IMR-90 (cell line): Measurements from ENCODE around the gene DSC3. TPM values are rescaled to one million over a fixed set of nuclear protein-coding genes. Genes with fewer than 3 reads are reported as not detected.
A peak's percentile ranks its signal among the peaks of the same experiment; 100 is the strongest.
"Not testable (repeated sequence)": the region's sequence is repeated elsewhere in the genome, so short reads cannot be mapped to it uniquely, and the experiment has no call there.

ENCODE experiments used
- ATAC-seq: fragments of 200-7000 bp; cut with Tn5 transposase; 2 replicates; pipeline ENCODE4 v1.9.1; 2020; ENCODE audit warnings: low read depth, mild to moderate bottlenecking, moderate library complexity
- BruUV-seq: library from RNA; stranded (reverse); fragments of 400-500 nt; replicated peaks from 2 replicates; lab custom pipeline; 2021; lab: Mats Ljungman, UMichigan
- CTCF ChIA-PET: fragments of 300-600 bp; formaldehyde crosslinking; extraction: SDS; loops from one replicate; lab custom pipeline; 2021; ENCODE audit warnings: antibody characterized with exemption; lab: Yijun Ruan, JAX
- POLR2A ChIA-PET: fragments of 300-600 bp; sonication (Branson Sonifier 250); formaldehyde crosslinking; loops from one replicate; lab custom pipeline; 2022; ENCODE audit warnings: antibody characterized with exemption; ENCODE audit not compliant: unreplicated experiment; lab: Charles Lee
- DNase-seq: peaks from one replicate; pipeline ENCODE4 v3.0.0; 2013
- H2AFZ ChIP-seq: replicated peaks from 2 replicates; pipeline ENCODE3; 2013; ENCODE audit warnings: low read length, mild to moderate bottlenecking; ENCODE audit not compliant: poor library complexity
- H2AK5ac ChIP-seq: 2 replicates; pipeline ENCODE4 v1.6.1; 2013; ENCODE audit warnings: low read depth, low read length, inconsistent platforms
- H2AK9ac ChIP-seq: replicated peaks from 2 replicates; pipeline ENCODE3; 2013; ENCODE audit warnings: mild to moderate bottlenecking, low read depth, low read length, moderate library complexity; ENCODE audit not compliant: poor library complexity
- H2BK120ac ChIP-seq: 2 replicates; pipeline ENCODE4 v1.6.1; 2013; ENCODE audit warnings: low read depth, low read length, inconsistent platforms
- H2BK15ac ChIP-seq: 3 replicates; pipeline ENCODE4 v1.6.1; 2013; ENCODE audit warnings: low read depth, low read length, inconsistent platforms
- H2BK20ac ChIP-seq: 2 replicates; pipeline ENCODE4 v1.6.1; 2013; ENCODE audit warnings: low read depth, mild to moderate bottlenecking, inconsistent platforms, low read length, moderate library complexity
- H2BK5ac ChIP-seq: 2 replicates; pipeline ENCODE4 v1.6.1; 2013; ENCODE audit warnings: mild to moderate bottlenecking, low read depth, low read length, inconsistent platforms; ENCODE audit not compliant: poor library complexity, severe bottlenecking
- H3K14ac ChIP-seq: replicated peaks from 2 replicates; pipeline ENCODE4 v1.6.1; 2013; ENCODE audit warnings: low read depth, low read length, inconsistent platforms
- H3K18ac ChIP-seq: 2 replicates; pipeline ENCODE4 v1.6.1; 2013; ENCODE audit warnings: low read depth, low read length, control low read depth
- H3K23ac ChIP-seq: 2 replicates; pipeline ENCODE4 v1.6.1; 2013; ENCODE audit warnings: low read depth, low read length, inconsistent platforms
- H3K27ac ChIP-seq: 2 replicates; pipeline ENCODE4 v1.5.1; 2013; ENCODE audit warnings: mild to moderate bottlenecking, control low read depth, low read length; ENCODE audit not compliant: insufficient read depth
- H3K27me3 ChIP-seq: 2 replicates; pipeline ENCODE4 v1.6.1; 2013; ENCODE audit warnings: low read length; ENCODE audit not compliant: control insufficient read depth, insufficient read depth
- H3K36me3 ChIP-seq: 2 replicates; pipeline ENCODE4 v1.6.1; 2013; ENCODE audit warnings: low read length, mixed read lengths; ENCODE audit not compliant: control insufficient read depth, insufficient read depth
- H3K4ac ChIP-seq: 2 replicates; pipeline ENCODE4 v1.6.1; 2013; ENCODE audit warnings: low read depth, low read length, inconsistent platforms
- H3K4me1 ChIP-seq: 2 replicates; pipeline ENCODE4 v1.6.1; 2013; ENCODE audit warnings: low read length, mixed read lengths; ENCODE audit not compliant: control insufficient read depth, insufficient read depth
- H3K4me2 ChIP-seq: 2 replicates; pipeline ENCODE4 v1.6.1; 2013; ENCODE audit warnings: low read depth, mild to moderate bottlenecking, control low read depth, low read length, moderate library complexity
- H3K4me3 ChIP-seq: 2 replicates; pipeline ENCODE4 v1.5.1; 2013; ENCODE audit warnings: low read depth, mild to moderate bottlenecking, control low read depth, low read length, moderate library complexity; ENCODE audit not compliant: insufficient read depth
- H3K56ac ChIP-seq: 2 replicates; pipeline ENCODE4 v1.6.1; 2013; ENCODE audit warnings: low read length, inconsistent platforms; ENCODE audit not compliant: insufficient read depth; ENCODE audit errors: extremely low read depth
- H3K79me1 ChIP-seq, 2 experiments: 2 replicates each; pipeline ENCODE4 v1.6.1; 2013; ENCODE audit warnings: low read length in 2 of 2, inconsistent platforms in 1 of 2, low read depth in 1 of 2
- H3K9ac ChIP-seq: 2 replicates; pipeline ENCODE4 v1.6.1; 2013; ENCODE audit warnings: low read depth, low read length, control low read depth
- H3K9me1 ChIP-seq: 2 replicates; pipeline ENCODE4 v1.6.1; 2013; ENCODE audit warnings: low read length, inconsistent platforms; ENCODE audit not compliant: insufficient read depth
- H3K9me3 ChIP-seq: 2 replicates; pipeline ENCODE4 v1.6.1; 2013; ENCODE audit warnings: low read length; ENCODE audit not compliant: control insufficient read depth, insufficient read depth
- H4K20me1 ChIP-seq: 2 replicates; pipeline ENCODE4 v1.6.1; 2013; ENCODE audit warnings: low read length, inconsistent platforms; ENCODE audit not compliant: insufficient read depth
- H4K5ac ChIP-seq: 2 replicates; pipeline ENCODE4 v1.6.1; 2013; ENCODE audit warnings: mild to moderate bottlenecking, low read depth, low read length, control low read depth
- H4K8ac ChIP-seq, 2 experiments: 2 replicates each; pipeline ENCODE4 v1.6.1; 2013; ENCODE audit warnings: low read depth in 2 of 2, low read length in 2 of 2, control low read depth in 1 of 2, inconsistent platforms in 1 of 2
- H4K91ac ChIP-seq: 2 replicates; pipeline ENCODE4 v1.6.1; 2013; ENCODE audit warnings: low read depth, low read length, inconsistent platforms; ENCODE audit not compliant: insufficient read depth
- WGBS, 2 experiments: methylation state at CpG; one replicate each; pipeline versions ENCODE4 v1.1.5 to v1.1.7; 2013; ENCODE audit warnings: missing lambda C conversion rate in 2 of 2; ENCODE audit not compliant: insufficient read length in 1 of 2; ENCODE audit errors: extremely low coverage in 2 of 2; 5-methylcytosine and 5-hydroxymethylcytosine counted together
- dilution Hi-C: fragments of 300-500 bp; cut with HindIII; formaldehyde crosslinking; loops from one replicate; pipeline ENCODE4 v1.14.3; 2018; ENCODE audit warnings: low sequenced_read_pairs; ENCODE audit not compliant: unreplicated experiment
- in situ Hi-C: fragments of 300-500 bp; cut with MboI; formaldehyde crosslinking; loops from 3 replicates; pipeline ENCODE4 v1.14.3; 2019; ENCODE audit warnings: low sequenced_read_pairs, inconsistent platforms, mixed read lengths
- intact Hi-C: fragments of 100-400 bp; cut with micrococcal nuclease; formaldehyde crosslinking; loops from 2 replicates; pipeline ENCODE4 v1.10.0; 2022
- polyA plus RNA-seq, 3 experiments: library from polyadenylated mRNA; depleted of rRNA; stranded (reverse); fragments of >200 nt; gene quantifications; 2 replicates each; pipeline ENCODE4 v1.2.3, GENCODE V29; 2012; ENCODE audit warnings: low replicate concordance in 1 of 3
- total RNA-seq: library from RNA; depleted of rRNA; stranded (reverse); fragments of >200 nt; gene quantifications from 2 replicates; pipeline ENCODE4 v1.2.3, GENCODE V29; 2012

The DSC3 gene
- total and polyA plus RNA-seq, 2 of the 4 experiments (the other 2 are of a cell fraction) = under 0.01 to 0.09 TPM

- H3K27ac ChIP-seq, H3K4me2 ChIP-seq, in situ Hi-C loops, H3K9me1 ChIP-seq, CTCF ChIA-PET, H3K56ac ChIP-seq, H3K18ac ChIP-seq, H3K23ac ChIP-seq, H2AK9ac ChIP-seq, H3K27me3 ChIP-seq, BruUV-seq, intact Hi-C loops, H3K36me3 ChIP-seq, H4K91ac ChIP-seq, H3K79me1 ChIP-seq, ATAC-seq, H2BK5ac ChIP-seq, H3K4me1 ChIP-seq, H4K5ac ChIP-seq, H3K4me3 ChIP-seq, H4K8ac ChIP-seq, H4K20me1 ChIP-seq, H3K4ac ChIP-seq, H3K9ac ChIP-seq, H2BK120ac ChIP-seq, H2AFZ ChIP-seq, H3K9me3 ChIP-seq, H2AK5ac ChIP-seq, H2BK20ac ChIP-seq, dilution Hi-C loops, H2BK15ac ChIP-seq, H3K14ac ChIP-seq: not testable (repeated sequence)
- DNase-seq = peak; percentile 51
- no CpG with 5 or more reads among the region's 7 CpGs for WGBS, 2 experiments
- POLR2A ChIA-PET = interaction anchor here (0.6 kb wide), 1 partner anchor 60 kb away, joined by 4 read pairs; no protein-coding TSS in a partner anchor
Measured at GRCh38 chr18:31011455-31011854, 31.1 kb downstream of the DSC3 start.
